ENCODE results near the gene TP53AIP1. TPM values are rescaled to one million over a fixed set of nuclear protein-coding genes. Genes with fewer than 3 reads are reported as not detected.

The TP53AIP1 gene
- total RNA-seq, 1 experiment from 2014 or later = not detected

DNA sequence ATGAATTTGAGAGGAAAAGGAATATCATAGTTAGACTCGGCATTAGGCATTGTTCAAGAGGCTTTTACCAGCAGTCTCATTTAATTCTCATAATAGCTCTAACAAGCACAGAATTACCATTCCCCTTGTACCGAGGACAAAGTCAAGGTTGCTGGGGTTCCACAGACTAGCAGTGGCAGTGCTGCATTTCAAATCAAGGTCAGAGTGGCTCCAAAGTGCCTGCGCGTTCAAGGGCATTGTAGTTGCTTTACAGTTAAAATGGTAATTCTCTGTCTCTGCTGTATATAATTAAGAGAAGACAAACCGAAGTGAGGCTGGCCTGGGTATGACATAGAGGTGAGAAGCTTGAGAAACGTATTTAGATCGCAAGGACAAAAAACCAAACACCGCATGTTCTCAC is 40.4 kb upstream of the TP53AIP1 start:
- no peak overlapping the region for H3K4me3 Mint-ChIP-seq
- Histone ChIP-seq H3K79me2 (ENCODE audit: insufficient read depth, low read length) (no peaks in the 10 kb centered on the region), H3K9me3 (ENCODE audit: control insufficient read depth, low read depth, low read length) (no peaks in the 10 kb centered on the region), H3K14ac (ENCODE audit: insufficient read depth, low read length) (no peak overlapping the region), H2BK120ac (ENCODE audit: low read depth, low read length, poor library complexity, severe bottlenecking) (no peak overlapping the region), H2AK5ac (ENCODE audit: insufficient read length, low read length) (no peak overlapping the region), H4K8ac (replicated peaks; ENCODE audit: insufficient read length, low read depth, low read length) (no peak overlapping the region), H3K4ac (ENCODE audit: low read depth, low read length) (no peak overlapping the region), H3K27me3 (ENCODE audit: insufficient read depth, low read length) (no peaks in the 10 kb centered on the region), H3K9ac (ENCODE audit: extremely low read depth, insufficient read length, low read length) (no peak overlapping the region), H2BK12ac (ENCODE audit: insufficient read length, low read depth, low read length) (no peak overlapping the region), H4K20me1 (ENCODE audit: control insufficient read depth, insufficient read depth, insufficient read length) (no peaks in the 10 kb centered on the region), H3K23me2 (ENCODE audit: insufficient read length, low read depth, low read length, poor library complexity, severe bottlenecking) (no peaks in the 10 kb centered on the region), H3K4me2 (ENCODE audit: insufficient read depth, insufficient read length, low read length) (no peak overlapping the region), H4K5ac (ENCODE audit: insufficient read length, low read depth, low read length) (no peak overlapping the region), H3K56ac (ENCODE audit: insufficient read length, low read depth, low read length) (no peak overlapping the region), H2BK20ac (ENCODE audit: low read depth, low read length, poor library complexity, severe bottlenecking) (no peak overlapping the region), H3K27ac (ENCODE audit: insufficient read length, low read depth, low read length) (no peak overlapping the region), H3T11ph (ENCODE audit: low read length) (no peak overlapping the region), H2BK15ac (ENCODE audit: low read depth, low read length) (no peak overlapping the region), H2AFZ (ENCODE audit: low read length) (no peak overlapping the region), H3K18ac (ENCODE audit: insufficient read length, low read depth, low read length) (no peak overlapping the region), H3K79me1 (ENCODE audit: insufficient read depth, low read depth, low read length, poor library complexity, severe bottlenecking) (no peaks in the 10 kb centered on the region), H3K23ac (ENCODE audit: insufficient read length, low read depth, low read length) (no peak overlapping the region), H3K4me1 (ENCODE audit: insufficient read depth, low read length) (no peaks in the 10 kb centered on the region), H2BK5ac (ENCODE audit: insufficient read length, low read length) (no peak overlapping the region), H4K91ac (ENCODE audit: insufficient read length, low read depth, low read length) (no peak overlapping the region)
- H3K9me3 Mint-ChIP-seq = no peaks in the 10 kb centered on the region
- peaks cover 2 to 17% (median 13%) of the 10 kb centered on the region in 3 experiments; a peak in 6 of 7 replicates for H3K36me3 Mint-ChIP-seq (ENCODE audit: insufficient read depth in 1 of 3, low read depth in 3 of 3)
- H3K27ac Mint-ChIP-seq = no peak overlapping the region
- WGBS (ENCODE audit: extremely low coverage, insufficient read length, low lambda C conversion rate) = no CpG with 5 or more reads among the region's 8 CpGs
- no peaks in the 10 kb centered on the region for H3K4me1 Mint-ChIP-seq
- TF ChIP-seq, protein P1, sequence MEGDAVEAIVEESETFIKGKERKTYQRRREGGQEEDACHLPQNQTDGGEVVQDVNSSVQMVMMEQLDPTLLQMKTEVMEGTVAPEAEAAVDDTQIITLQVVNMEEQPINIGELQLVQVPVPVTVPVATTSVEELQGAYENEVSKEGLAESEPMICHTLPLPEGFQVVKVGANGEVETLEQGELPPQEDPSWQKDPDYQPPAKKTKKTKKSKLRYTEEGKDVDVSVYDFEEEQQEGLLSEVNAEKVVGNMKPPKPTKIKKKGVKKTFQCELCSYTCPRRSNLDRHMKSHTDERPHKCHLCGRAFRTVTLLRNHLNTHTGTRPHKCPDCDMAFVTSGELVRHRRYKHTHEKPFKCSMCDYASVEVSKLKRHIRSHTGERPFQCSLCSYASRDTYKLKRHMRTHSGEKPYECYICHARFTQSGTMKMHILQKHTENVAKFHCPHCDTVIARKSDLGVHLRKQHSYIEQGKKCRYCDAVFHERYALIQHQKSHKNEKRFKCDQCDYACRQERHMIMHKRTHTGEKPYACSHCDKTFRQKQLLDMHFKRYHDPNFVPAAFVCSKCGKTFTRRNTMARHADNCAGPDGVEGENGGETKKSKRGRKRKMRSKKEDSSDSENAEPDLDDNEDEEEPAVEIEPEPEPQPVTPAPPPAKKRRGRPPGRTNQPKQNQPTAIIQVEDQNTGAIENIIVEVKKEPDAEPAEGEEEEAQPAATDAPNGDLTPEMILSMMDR (conservative IDR thresholded peaks at IDR 0.05) = no peak
- no peak for DNase-seq
- no peaks in the 10 kb centered on the region for H3K27me3 Mint-ChIP-seq (ENCODE audit: low read depth)
